Caco-2 (cell line): ENCODE data around the gene ZNF691. TPM values are rescaled to one million over a fixed set of nuclear protein-coding genes. Genes with fewer than 3 reads are reported as not detected.

Experiments
- BruUV-seq: library from RNA; stranded (reverse); fragments of 400-500 nt; replicated peaks from 2 replicates; lab custom pipeline; 2021; lab: Mats Ljungman, UMichigan
- CTCF ChIA-PET: fragments of 300-600 bp; sonication (Branson Sonifier 250); formaldehyde crosslinking; loops from one replicate; lab custom pipeline; 2022; ENCODE audit warnings: antibody characterized with exemption; lab: Charles Lee
- POLR2A ChIA-PET: fragments of 300-600 bp; sonication (Branson Sonifier 250); formaldehyde crosslinking; loops from one replicate; lab custom pipeline; 2022; ENCODE audit warnings: antibody characterized with exemption; lab: Charles Lee
- DNase-seq, 2 experiments: peaks; one replicate each; pipeline versions ENCODE4 v3.0.0 to v3.0.0-alpha.2; 2020 to 2022
- H3K27me3 ChIP-seq: replicated peaks from 2 replicates; pipeline ENCODE4 v1.6.0; 2011; ENCODE audit warnings: low read length; ENCODE audit not compliant: control insufficient read depth, insufficient read depth
- H3K36me3 ChIP-seq: 2 replicates; pipeline ENCODE4 v1.5.1; 2011; ENCODE audit warnings: low read length; ENCODE audit not compliant: control insufficient read depth, insufficient read depth
- H3K4me1 ChIP-seq: fragments of 250-450 bp; sonication (Bioruptor Pico); 2 replicates; pipeline ENCODE4 v1.5.1; 2020; ENCODE audit warnings: mild to moderate bottlenecking
- H3K4me3 ChIP-seq: 2 replicates; pipeline ENCODE4 v1.5.1; 2011; ENCODE audit warnings: low read depth, mild to moderate bottlenecking, control low read depth, low read length
- H3K9me3 ChIP-seq: fragments of 250-450 bp; sonication (Bioruptor Pico); 2 replicates; pipeline ENCODE4 v1.5.1; 2020; ENCODE audit warnings: mild to moderate bottlenecking, moderate library complexity
- H3K27ac Mint-ChIP-seq: one replicate; pipeline ENCODE4 v1.8.0; 2022; ENCODE audit warnings: mixed read lengths; ENCODE audit not compliant: unreplicated experiment
- H3K27me3 Mint-ChIP-seq: one replicate; pipeline ENCODE4 v1.8.0; 2022; ENCODE audit warnings: mixed read lengths; ENCODE audit not compliant: insufficient read depth, unreplicated experiment
- H3K36me3 Mint-ChIP-seq: one replicate; pipeline ENCODE4 v1.8.0; 2022; ENCODE audit warnings: mild to moderate bottlenecking, mixed read lengths; ENCODE audit not compliant: insufficient read depth, unreplicated experiment
- H3K4me1 Mint-ChIP-seq: one replicate; pipeline ENCODE4 v1.8.0; 2022; ENCODE audit warnings: low read depth, mixed read lengths; ENCODE audit not compliant: unreplicated experiment
- H3K4me3 Mint-ChIP-seq: one replicate; pipeline ENCODE4 v1.8.0; 2022; ENCODE audit warnings: mild to moderate bottlenecking, moderate library complexity, mixed read lengths; ENCODE audit not compliant: unreplicated experiment
- H3K9me3 Mint-ChIP-seq: one replicate; pipeline ENCODE4 v1.8.0; 2022; ENCODE audit warnings: mixed read lengths; ENCODE audit not compliant: unreplicated experiment
- intact Hi-C: fragments of 100-400 bp; cut with micrococcal nuclease; formaldehyde crosslinking; loops from one replicate; pipeline ENCODE4 v1.10.0; 2022; ENCODE audit not compliant: unreplicated experiment
- total RNA-seq: library from RNA; stranded (reverse); gene quantifications from 2 replicates; pipeline ENCODE4 v1.2.3, GENCODE V29; 2022
- TF ChIP-seq, protein P1 (sequence below), 2 experiments: fragments of 200-600 bp in 1 of 2; IDR thresholded peaks; 1 replicate in 1 of 2; 2 replicates in 1 of 2; pipeline versions ENCODE4 v1.5.1 to v1.8.0; 2011 to 2022; ENCODE audit warnings: antibody characterized with exemption in 1 of 2, control low read depth in 1 of 2, inconsistent platforms in 1 of 2, low read depth in 1 of 2, low read length in 1 of 2, mild to moderate bottlenecking in 1 of 2, moderate library complexity in 1 of 2; ENCODE audit not compliant: insufficient read depth in 1 of 2, severe bottlenecking in 1 of 2, unreplicated experiment in 1 of 2

ZNF691 gene
- total RNA-seq, 1 experiment from 2014 or later: 7.8 TPM

DNA sequence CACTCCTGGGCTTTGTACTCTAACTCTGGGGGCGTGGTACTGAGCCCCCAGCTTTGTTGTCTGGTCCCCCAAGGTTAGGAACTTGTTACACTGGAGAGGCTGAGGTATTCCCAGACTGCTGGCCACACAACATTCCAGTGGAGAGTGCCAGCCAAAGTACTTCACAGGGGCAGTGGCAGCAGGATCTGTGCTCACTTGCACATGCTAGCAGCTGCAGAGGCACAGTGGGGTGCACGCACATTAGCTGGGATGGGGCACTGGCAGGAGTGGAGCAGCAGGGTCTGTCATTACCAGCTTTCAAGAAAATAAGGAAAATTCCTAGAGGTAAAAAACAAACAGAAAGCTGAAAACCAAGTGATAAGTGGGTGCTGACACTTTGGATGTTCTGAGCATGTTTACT, 31.0 kb downstream of the ZNF691 start:
- Histone ChIP-seq H3K4me3 (no peak overlapping the region), H3K9me3 (peaks cover 6% of the 10 kb centered on the region), H3K36me3 (no peaks in the 10 kb centered on the region), H3K4me1 (no peaks in the 10 kb centered on the region), H3K27me3 (no peaks in the 10 kb centered on the region)
- no peak overlapping the region for H3K27ac Mint-ChIP-seq
- no peaks in the 10 kb centered on the region for H3K36me3 Mint-ChIP-seq
- DNase-seq: no peak
- ChIA-PET CTCF (no interaction called here), POLR2A (interaction anchor here (0.7 kb wide), 1 partner anchor 202 kb away, joined by 4 read pairs; no protein-coding TSS in a partner anchor)
- H3K4me3 Mint-ChIP-seq: no peak overlapping the region
- peaks cover 8% of the 10 kb centered on the region for H3K9me3 Mint-ChIP-seq
- no peaks in the 10 kb centered on the region for H3K4me1 Mint-ChIP-seq
- peaks cover 6% of the 10 kb centered on the region for H3K27me3 Mint-ChIP-seq
- intact Hi-C loops: no loop called here
- TF ChIP-seq, protein P1, sequence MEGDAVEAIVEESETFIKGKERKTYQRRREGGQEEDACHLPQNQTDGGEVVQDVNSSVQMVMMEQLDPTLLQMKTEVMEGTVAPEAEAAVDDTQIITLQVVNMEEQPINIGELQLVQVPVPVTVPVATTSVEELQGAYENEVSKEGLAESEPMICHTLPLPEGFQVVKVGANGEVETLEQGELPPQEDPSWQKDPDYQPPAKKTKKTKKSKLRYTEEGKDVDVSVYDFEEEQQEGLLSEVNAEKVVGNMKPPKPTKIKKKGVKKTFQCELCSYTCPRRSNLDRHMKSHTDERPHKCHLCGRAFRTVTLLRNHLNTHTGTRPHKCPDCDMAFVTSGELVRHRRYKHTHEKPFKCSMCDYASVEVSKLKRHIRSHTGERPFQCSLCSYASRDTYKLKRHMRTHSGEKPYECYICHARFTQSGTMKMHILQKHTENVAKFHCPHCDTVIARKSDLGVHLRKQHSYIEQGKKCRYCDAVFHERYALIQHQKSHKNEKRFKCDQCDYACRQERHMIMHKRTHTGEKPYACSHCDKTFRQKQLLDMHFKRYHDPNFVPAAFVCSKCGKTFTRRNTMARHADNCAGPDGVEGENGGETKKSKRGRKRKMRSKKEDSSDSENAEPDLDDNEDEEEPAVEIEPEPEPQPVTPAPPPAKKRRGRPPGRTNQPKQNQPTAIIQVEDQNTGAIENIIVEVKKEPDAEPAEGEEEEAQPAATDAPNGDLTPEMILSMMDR (IDR thresholded peaks at IDR 0.05; ENCODE audit: insufficient read depth in 1 of 2, low read depth in 1 of 2, low read length in 1 of 2, severe bottlenecking in 1 of 2, unreplicated experiment in 1 of 2): no peak
- no TSS peak for BruUV-seq

DNA sequence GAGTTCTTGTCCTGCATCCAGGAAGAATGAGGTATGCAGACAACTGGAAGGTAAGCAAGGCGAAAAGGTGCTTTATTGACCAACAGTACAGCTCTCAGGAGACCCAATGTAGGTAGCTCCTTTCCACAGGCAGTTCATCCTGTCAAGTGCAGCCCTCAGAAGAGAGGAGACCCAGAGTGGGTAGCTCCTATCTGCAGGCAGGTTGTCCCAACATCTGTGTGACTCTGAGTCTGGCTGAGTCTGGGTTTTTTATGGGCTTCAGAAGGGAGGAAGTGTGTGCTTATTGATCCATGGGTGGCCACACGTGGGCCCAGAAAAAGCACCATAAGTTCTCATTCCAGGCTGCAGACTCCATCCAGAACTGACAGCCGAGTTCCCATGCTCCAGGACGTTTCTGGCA, 34.0 kb downstream of the ZNF691 start:
- Histone ChIP-seq H3K36me3 (no peaks in the 10 kb centered on the region), H3K27me3 (no peaks in the 10 kb centered on the region), H3K4me3 (no peak overlapping the region), H3K4me1 (no peaks in the 10 kb centered on the region), H3K9me3 (no peaks in the 10 kb centered on the region)
- no peak overlapping the region for H3K4me3 Mint-ChIP-seq
- DNase-seq: no peak
- no peaks in the 10 kb centered on the region for H3K4me1 Mint-ChIP-seq
- no peaks in the 10 kb centered on the region for H3K36me3 Mint-ChIP-seq
- TF ChIP-seq, protein P1 (IDR thresholded peaks at IDR 0.05; ENCODE audit: insufficient read depth in 1 of 2, low read depth in 1 of 2, low read length in 1 of 2, severe bottlenecking in 1 of 2, unreplicated experiment in 1 of 2): no peak
- BruUV-seq: no TSS peak
- H3K9me3 Mint-ChIP-seq: no peaks in the 10 kb centered on the region
- intact Hi-C loops: no loop called here
- no peak overlapping the region for H3K27ac Mint-ChIP-seq
- CTCF ChIA-PET: interaction anchor here (1.5 kb wide), 1 partner anchor 193 kb away, joined by 4 read pairs; no protein-coding TSS in a partner anchor
- peaks cover 4% of the 10 kb centered on the region for H3K27me3 Mint-ChIP-seq
- POLR2A ChIA-PET: no interaction called here

DNA sequence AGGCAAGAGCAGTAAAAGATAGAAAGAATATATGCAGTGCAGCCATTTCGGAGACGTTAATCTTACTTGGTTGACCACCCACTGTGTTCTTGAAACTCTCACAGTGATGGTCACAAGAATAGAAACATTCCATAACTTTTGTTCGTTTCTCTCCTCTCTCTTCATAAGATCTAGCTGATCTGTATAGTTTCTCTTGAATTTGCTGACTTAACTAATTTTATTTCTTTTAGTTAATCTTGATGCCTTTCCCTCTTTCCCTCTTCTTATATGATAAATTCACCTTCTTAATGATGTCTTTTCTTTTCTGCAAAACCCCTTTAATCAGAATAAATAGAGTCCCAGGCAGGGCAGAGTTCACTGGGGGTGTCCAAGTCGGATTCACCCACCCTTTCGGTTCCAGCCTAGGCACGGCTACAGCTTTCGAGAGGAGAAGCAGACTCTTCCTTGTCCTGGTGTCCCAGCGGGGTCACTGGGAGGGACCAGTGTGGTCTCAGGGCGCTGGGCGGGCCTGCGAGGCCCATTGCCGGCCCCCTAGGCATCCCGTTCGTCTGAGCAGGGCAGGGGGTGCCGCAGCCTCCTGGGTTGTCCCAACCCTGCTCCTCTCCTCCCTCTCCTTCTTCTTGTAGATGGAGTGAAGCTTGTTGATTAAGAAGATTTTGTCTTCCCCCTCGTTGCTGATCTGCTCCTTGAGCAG, 39.8 kb downstream of the ZNF691 start:
- ChIA-PET POLR2A (no interaction called here), CTCF (no interaction called here)
- Histone ChIP-seq H3K36me3 (no peaks in the 10 kb centered on the region), H3K4me1 (no peaks in the 10 kb centered on the region), H3K27me3 (no peaks in the 10 kb centered on the region), H3K4me3 (no peak overlapping the region), H3K9me3 (no peaks in the 10 kb centered on the region)
- DNase-seq: no peak
- intact Hi-C loops: no loop called here
- no peaks in the 10 kb centered on the region for H3K4me1 Mint-ChIP-seq
- TF ChIP-seq, protein P1 (IDR thresholded peaks at IDR 0.05; ENCODE audit: insufficient read depth in 1 of 2, low read depth in 1 of 2, low read length in 1 of 2, severe bottlenecking in 1 of 2, unreplicated experiment in 1 of 2): no peak
- H3K9me3 Mint-ChIP-seq: no peaks in the 10 kb centered on the region
- no peaks in the 10 kb centered on the region for H3K36me3 Mint-ChIP-seq
- no peak overlapping the region for H3K4me3 Mint-ChIP-seq
- H3K27me3 Mint-ChIP-seq: no peaks in the 10 kb centered on the region
- H3K27ac Mint-ChIP-seq: no peak overlapping the region
- no TSS peak for BruUV-seq
